Keratinocyte (primary cell): ENCODE data around the gene TBX18. TPM values are rescaled to one million over a fixed set of nuclear protein-coding genes. Genes with fewer than 3 reads are reported as not detected.

Source experiments
- DNase-seq: peaks from one replicate; pipeline ENCODE4 v3.0.0-alpha.2; 2011; ENCODE audit warnings: low read depth, missing footprints, low spot score
- FAIRE-seq: peaks from 2 replicates; lab custom pipeline; 2011; peaks lifted over from hg19 to GRCh38; lab: Jason Lieb, UNC
- H2AFZ ChIP-seq: 2 replicates; pipeline ENCODE4 v1.6.0; 2012; ENCODE audit warnings: low read length, control low read depth, inconsistent platforms; ENCODE audit not compliant: control insufficient read depth
- H3K27ac ChIP-seq: 2 replicates; pipeline ENCODE4 v1.5.1; 2011; ENCODE audit warnings: low read length; ENCODE audit not compliant: control insufficient read depth, insufficient read depth
- H3K27me3 ChIP-seq: 3 replicates; pipeline ENCODE4 v1.6.0; 2011; ENCODE audit warnings: low read length; ENCODE audit not compliant: control insufficient read depth, insufficient read depth; ENCODE audit errors: extremely low read depth
- H3K36me3 ChIP-seq, 2 experiments: 2 replicates in 1 of 2; 3 replicates in 1 of 2; pipeline ENCODE4 v1.5.1; 2011; ENCODE audit warnings: low read length in 2 of 2, mild to moderate bottlenecking in 1 of 2; ENCODE audit not compliant: control insufficient read depth in 2 of 2, insufficient read depth in 2 of 2; ENCODE audit errors: extremely low read depth in 1 of 2
- H3K4me1 ChIP-seq: 3 replicates; pipeline ENCODE4 v1.5.1; 2011; ENCODE audit warnings: low read length; ENCODE audit not compliant: control insufficient read depth, insufficient read depth; ENCODE audit errors: extremely low read depth
- H3K4me2 ChIP-seq: 3 replicates; pipeline ENCODE4 v1.6.0; 2011; ENCODE audit warnings: low read depth, low read length; ENCODE audit not compliant: control insufficient read depth, insufficient read depth; ENCODE audit errors: extremely low read depth
- H3K4me3 ChIP-seq, 3 experiments: fragments of 200-600 bp in 1 of 3; sonication (generic) in 1 of 3; 2 replicates in 2 of 3; 3 replicates in 1 of 3; pipeline ENCODE4 v1.5.1; 2011 to 2016; ENCODE audit warnings: low read length in 3 of 3, mild to moderate bottlenecking in 3 of 3, control low read depth in 2 of 3, inconsistent platforms in 1 of 3, low read depth in 1 of 3, mixed read lengths in 1 of 3, mixed run types in 1 of 3, moderate library complexity in 1 of 3; ENCODE audit not compliant: control insufficient read depth in 2 of 3, insufficient read depth in 2 of 3; ENCODE audit errors: extremely low read depth in 1 of 3
- H3K79me2 ChIP-seq: 2 replicates; pipeline ENCODE4 v1.6.0; 2012; ENCODE audit warnings: low read length; ENCODE audit not compliant: control insufficient read depth, insufficient read depth
- H3K9ac ChIP-seq: 3 replicates; pipeline ENCODE4 v1.6.0; 2011; ENCODE audit warnings: low read length; ENCODE audit not compliant: control insufficient read depth, insufficient read depth; ENCODE audit errors: extremely low read depth
- H3K9me1 ChIP-seq: 3 replicates; pipeline ENCODE4 v1.6.0; 2011; ENCODE audit warnings: low read length; ENCODE audit not compliant: control insufficient read depth, insufficient read depth; ENCODE audit errors: extremely low read depth
- H3K9me3 ChIP-seq: 2 replicates; pipeline ENCODE4 v1.5.1; 2012; ENCODE audit warnings: low read depth, low read length; ENCODE audit not compliant: control insufficient read depth
- H4K20me1 ChIP-seq: 3 replicates; pipeline ENCODE4 v1.6.0; 2011; ENCODE audit warnings: low read length; ENCODE audit not compliant: control insufficient read depth, insufficient read depth; ENCODE audit errors: extremely low read depth
- EZH2 ChIP-seq: IDR thresholded peaks from one replicate; pipeline ENCODE4 v1.6.1; 2012; ENCODE audit warnings: inconsistent platforms, mild to moderate bottlenecking, low read length, moderate library complexity
- dilution Hi-C: fragments of 300-500 bp; cut with MboI; formaldehyde crosslinking; loops from one replicate; pipeline ENCODE4 v1.7.0; 2020; ENCODE audit warnings: low sequenced_read_pairs; ENCODE audit not compliant: extremely low pct_ligation_motif_present
- polyA plus RNA-seq, 5 experiments: library from polyadenylated mRNA; depleted of rRNA in 3 of 5; stranded (reverse) in 3 of 5; stranded (forward) in 1 of 5; unstranded in 1 of 5; fragments of >200 nt; gene quantifications; 1 replicate in 1 of 5; 2 replicates in 3 of 5; 3 replicates in 1 of 5; pipeline versions ENCODE4 v1.2.1 to v1.2.3, GENCODE V29; 2011 to 2012; ENCODE audit warnings: missing spikeins in 2 of 5, low read depth in 1 of 5, low replicate concordance in 1 of 5
- TF ChIP-seq, protein P1 (sequence below), 3 experiments: IDR thresholded peaks in 1 of 3; conservative IDR thresholded peaks in 1 of 3; optimal IDR thresholded peaks in 1 of 3; 2 replicates in 2 of 3; 3 replicates in 1 of 3; pipeline versions ENCODE3 to v1.5.1; 2011; ENCODE audit warnings: low read length in 3 of 3, mild to moderate bottlenecking in 3 of 3, moderate library complexity in 2 of 3, control low read depth in 1 of 3, inconsistent platforms in 1 of 3; ENCODE audit not compliant: insufficient read depth in 2 of 3; ENCODE audit errors: extremely low read depth in 1 of 3

Gene TBX18
- polyA plus RNA-seq, 1 donor (not counting 4 experiments of a cell fraction or from before 2014, with no cell fraction given) = 0.03 TPM

DNA sequence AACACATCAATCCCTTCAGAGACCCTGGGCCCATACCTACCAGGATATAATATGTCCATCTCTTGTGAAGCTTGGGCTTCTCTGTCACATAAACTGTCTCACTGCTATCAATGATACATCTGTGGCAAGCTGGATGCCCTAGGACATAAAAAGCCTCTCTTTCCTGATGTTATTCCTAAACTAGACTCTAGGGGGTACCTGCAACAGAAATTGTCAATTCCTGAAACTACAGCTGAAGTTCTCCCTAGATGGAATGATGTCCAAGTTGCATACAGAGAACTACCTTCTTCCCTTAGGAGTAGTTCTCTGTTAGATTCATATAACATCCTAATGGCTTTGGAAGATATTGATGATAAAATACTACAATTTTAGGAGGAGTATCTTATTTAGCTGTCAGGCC, 35.8 kb downstream of the TBX18 start:
- no peak overlapping the region for H3K4me2 ChIP-seq
- no peak overlapping the region for H2AFZ ChIP-seq
- H3K79me2 ChIP-seq = no peaks in the 10 kb centered on the region
- H3K27me3 ChIP-seq = no peaks in the 10 kb centered on the region
- no peak overlapping the region for H3K4me3 ChIP-seq
- H3K4me1 ChIP-seq = no peaks in the 10 kb centered on the region
- TF ChIP-seq, protein P1, sequence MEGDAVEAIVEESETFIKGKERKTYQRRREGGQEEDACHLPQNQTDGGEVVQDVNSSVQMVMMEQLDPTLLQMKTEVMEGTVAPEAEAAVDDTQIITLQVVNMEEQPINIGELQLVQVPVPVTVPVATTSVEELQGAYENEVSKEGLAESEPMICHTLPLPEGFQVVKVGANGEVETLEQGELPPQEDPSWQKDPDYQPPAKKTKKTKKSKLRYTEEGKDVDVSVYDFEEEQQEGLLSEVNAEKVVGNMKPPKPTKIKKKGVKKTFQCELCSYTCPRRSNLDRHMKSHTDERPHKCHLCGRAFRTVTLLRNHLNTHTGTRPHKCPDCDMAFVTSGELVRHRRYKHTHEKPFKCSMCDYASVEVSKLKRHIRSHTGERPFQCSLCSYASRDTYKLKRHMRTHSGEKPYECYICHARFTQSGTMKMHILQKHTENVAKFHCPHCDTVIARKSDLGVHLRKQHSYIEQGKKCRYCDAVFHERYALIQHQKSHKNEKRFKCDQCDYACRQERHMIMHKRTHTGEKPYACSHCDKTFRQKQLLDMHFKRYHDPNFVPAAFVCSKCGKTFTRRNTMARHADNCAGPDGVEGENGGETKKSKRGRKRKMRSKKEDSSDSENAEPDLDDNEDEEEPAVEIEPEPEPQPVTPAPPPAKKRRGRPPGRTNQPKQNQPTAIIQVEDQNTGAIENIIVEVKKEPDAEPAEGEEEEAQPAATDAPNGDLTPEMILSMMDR (optimal IDR thresholded peaks at IDR 0.05 in 1 of 3, IDR thresholded peaks at IDR 0.05 in 1 of 3, conservative IDR thresholded peaks at IDR 0.05 in 1 of 3; ENCODE audit: extremely low read depth in 1 of 3, insufficient read depth in 2 of 3, low read length in 3 of 3) = peak; percentile 1 to 36 (median 28)
- TF ChIP-seq EZH2 = no peak
- DNase-seq = peak; percentile 5
- dilution Hi-C loops = no loop called here
- H4K20me1 ChIP-seq = no peaks in the 10 kb centered on the region
- no peak for FAIRE-seq
- no peaks in the 10 kb centered on the region for H3K36me3 ChIP-seq
- H3K9ac ChIP-seq = no peak overlapping the region
- no peaks in the 10 kb centered on the region for H3K9me1 ChIP-seq
- H3K9me3 ChIP-seq = no peaks in the 10 kb centered on the region
- no peak overlapping the region for H3K27ac ChIP-seq

DNA sequence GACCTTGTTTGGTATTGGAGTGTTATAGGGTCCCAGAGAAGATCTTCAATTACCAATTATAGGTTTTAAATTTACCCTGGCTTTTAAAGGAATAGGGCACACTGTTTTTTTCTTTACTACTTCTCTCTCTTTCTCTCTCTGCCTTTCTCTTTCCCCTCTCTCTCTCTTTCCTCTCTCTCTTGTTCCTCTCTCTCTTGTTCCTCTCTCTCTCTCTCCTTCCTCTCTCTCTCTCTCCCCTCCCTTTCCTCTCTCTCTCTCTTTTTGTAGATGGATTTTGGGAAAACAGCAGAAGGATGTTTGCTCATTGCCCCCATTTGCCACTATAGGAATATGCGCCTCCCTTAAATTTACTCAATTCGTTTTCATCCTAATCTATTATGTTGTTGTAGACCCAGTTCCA, 45.2 kb downstream of the TBX18 start:
- no peak for TF ChIP-seq EZH2
- TF ChIP-seq, protein P1 (optimal IDR thresholded peaks at IDR 0.05 in 1 of 3, IDR thresholded peaks at IDR 0.05 in 1 of 3, conservative IDR thresholded peaks at IDR 0.05 in 1 of 3; ENCODE audit: extremely low read depth in 1 of 3, insufficient read depth in 2 of 3, low read length in 3 of 3) = no peak
- H3K27me3 ChIP-seq = no peaks in the 10 kb centered on the region
- H3K9ac ChIP-seq = no peak overlapping the region
- no peaks in the 10 kb centered on the region for H3K4me1 ChIP-seq
- H4K20me1 ChIP-seq = no peaks in the 10 kb centered on the region
- DNase-seq (no peak), FAIRE-seq (no peak)
- H3K27ac ChIP-seq = no peak overlapping the region
- dilution Hi-C loops = no loop called here
- no peaks in the 10 kb centered on the region for H3K36me3 ChIP-seq
- H3K4me3 ChIP-seq = no peak overlapping the region
- no peaks in the 10 kb centered on the region for H3K9me3 ChIP-seq
- H3K9me1 ChIP-seq = no peaks in the 10 kb centered on the region
- H3K79me2 ChIP-seq = no peaks in the 10 kb centered on the region
- H2AFZ ChIP-seq = no peak overlapping the region
- H3K4me2 ChIP-seq = no peak overlapping the region
